ENCODE measurements around the gene LITAFD.
"Not testable (repeated sequence)": the region's sequence is repeated elsewhere in the genome, so short reads cannot be mapped to it uniquely, and the experiment has no call there.

The LITAFD gene

GRCh38 chr16:8894736-8895334 lies 12.7 kb downstream of the LITAFD start:
- DNase-seq, result no peak

GRCh38 chr16:8898660-8899318 lies 16.6 kb downstream of the LITAFD start:
- DNase-seq, result no peak

- peak in 1 of 2 experiments; percentile 16 for DNase-seq
Measured at GRCh38 chr16:8899709-8900317, 17.7 kb downstream of the LITAFD start.

- no peak for DNase-seq
Measured at GRCh38 chr16:8900343-8900742, 18.2 kb downstream of the LITAFD start.

- DNase-seq, result no peak
Measured at GRCh38 chr16:8901320-8901861, 19.2 kb downstream of the LITAFD start.

- DNase-seq, result no peak
Measured at GRCh38 chr16:8903004-8903403, 20.9 kb downstream of the LITAFD start.

- no peak for DNase-seq
Measured at GRCh38 chr16:8904018-8904430, 21.9 kb downstream of the LITAFD start.

GRCh38 chr16:8905168-8905762 lies 23.1 kb downstream of the LITAFD start:
- peak; percentile 16 to 63 for DNase-seq

GRCh38 chr16:8905795-8906591 lies 23.8 kb downstream of the LITAFD start:
- peak; percentile 3 to 28 for DNase-seq

GRCh38 chr16:8907096-8907495 lies 24.9 kb downstream of the LITAFD start:
- DNase-seq, result no peak

- DNase-seq, result no peak
Measured at GRCh38 chr16:8908810-8909468, 26.8 kb downstream of the LITAFD start.

- DNase-seq, result no peak
Measured at GRCh38 chr16:8910811-8911210, 28.7 kb downstream of the LITAFD start.

GRCh38 chr16:8912793-8913192 lies 30.6 kb downstream of the LITAFD start:
- no peak for DNase-seq

- no peak for DNase-seq
Measured at GRCh38 chr16:8914098-8914497, 31.9 kb downstream of the LITAFD start.

GRCh38 chr16:8915722-8916301 lies 33.7 kb downstream of the LITAFD start:
- DNase-seq, result no peak

- DNase-seq, result no peak
Measured at GRCh38 chr16:8916541-8917225, 34.5 kb downstream of the LITAFD start.

GRCh38 chr16:8917336-8917735 lies 35.2 kb downstream of the LITAFD start:
- not testable (repeated sequence) for DNase-seq

GRCh38 chr16:8919089-8919933 lies 37.2 kb downstream of the LITAFD start:
- DNase-seq, result no peak

- no peak for DNase-seq
Measured at GRCh38 chr16:8919934-8920462, 37.8 kb downstream of the LITAFD start.
